ENCODE measurements around the gene PVRIG. TPM values are rescaled to one million over a fixed set of nuclear protein-coding genes. Genes with fewer than 3 reads are reported as not detected.
"Not testable (repeated sequence)": the region's sequence is repeated elsewhere in the genome, so short reads cannot be mapped to it uniquely, and the experiment has no call there.

Gene PVRIG
- not detected in 2 replicates for total RNA-seq (2014; rRNA removed; shearing (Covaris generic))
- not detected in 2 replicates for polyA plus RNA-seq (2015; cell fraction: cytosol; rRNA removed)
- not detected in 2 replicates for polyA plus RNA-seq (2015; cell fraction: nucleus; rRNA removed)

GRCh38 chr7:100219801-100220585, at the start of gene PVRIG:
Gene PVRIG (plus strand): TSS chr7:100219949. CDS start chr7:100219971, 22 bp downstream.
- not testable (repeated sequence) for DNase-seq (ENCODE audit: low read depth)

- no peak for DNase-seq (ENCODE audit: low read depth)
Measured at GRCh38 chr7:100170101-100170897, 49.5 kb upstream of the PVRIG start.

- no peak for DNase-seq (ENCODE audit: low read depth)
Measured at GRCh38 chr7:100171087-100171681, 48.6 kb upstream of the PVRIG start.

GRCh38 chr7:100171840-100172239, 47.9 kb upstream of the PVRIG start:
- no peak for DNase-seq (ENCODE audit: low read depth)

- no peak for DNase-seq (ENCODE audit: low read depth)
Measured at GRCh38 chr7:100173806-100174495, 45.8 kb upstream of the PVRIG start.

- no peak for DNase-seq (ENCODE audit: low read depth)
Measured at GRCh38 chr7:100174582-100174981, 45.2 kb upstream of the PVRIG start.

GRCh38 chr7:100175296-100175935, 44.3 kb upstream of the PVRIG start:
- DNase-seq (ENCODE audit: low read depth): no peak

GRCh38 chr7:100176096-100177044, 43.4 kb upstream of the PVRIG start:
- DNase-seq (ENCODE audit: low read depth): no peak

- DNase-seq (ENCODE audit: low read depth): peak; percentile 83
Measured at GRCh38 chr7:100177045-100178001, 42.4 kb upstream of the PVRIG start, which contains the start of the genes GPC2 and STAG3. Gene GPC2 (minus strand): TSS chr7:100177381. CDS start chr7:100177199, 182 bp downstream. Gene STAG3 (plus strand): TSS chr7:100177918. CDS start chr7:100180557, 2,639 bp downstream.

GRCh38 chr7:100180084-100180483, 39.7 kb upstream of the PVRIG start:
- not testable (repeated sequence) for DNase-seq (ENCODE audit: low read depth)

- DNase-seq (ENCODE audit: low read depth): not testable (repeated sequence)
Measured at GRCh38 chr7:100182616-100183015, 37.1 kb upstream of the PVRIG start.

- DNase-seq (ENCODE audit: low read depth): not testable (repeated sequence)
Measured at GRCh38 chr7:100183090-100183489, 36.7 kb upstream of the PVRIG start.

GRCh38 chr7:100185726-100186125, 34.0 kb upstream of the PVRIG start:
- DNase-seq (ENCODE audit: low read depth): no peak

- DNase-seq (ENCODE audit: low read depth): no peak
Measured at GRCh38 chr7:100189061-100189460, 30.7 kb upstream of the PVRIG start.

GRCh38 chr7:100190048-100190711, 29.6 kb upstream of the PVRIG start:
- DNase-seq (ENCODE audit: low read depth): peak; percentile 33

GRCh38 chr7:100191775-100192174, 28.0 kb upstream of the PVRIG start:
- DNase-seq (ENCODE audit: low read depth): peak; percentile 17

- not testable (repeated sequence) for DNase-seq (ENCODE audit: low read depth)
Measured at GRCh38 chr7:100192281-100192862, 27.4 kb upstream of the PVRIG start.
